GM18867 (cell line): ENCODE results near the gene THTPA.
"Not testable (repeated sequence)": the region's sequence is repeated elsewhere in the genome, so short reads cannot be mapped to it uniquely, and the experiment has no call there.

Source experiments
- ATAC-seq: cut with Tn5 transposase; IDR thresholded peaks from one replicate; pipeline ENCODE4 v1.9.1; 2021; ENCODE audit warnings: mild to moderate bottlenecking, moderate library complexity; ENCODE audit not compliant: unreplicated experiment

THTPA gene

DNA sequence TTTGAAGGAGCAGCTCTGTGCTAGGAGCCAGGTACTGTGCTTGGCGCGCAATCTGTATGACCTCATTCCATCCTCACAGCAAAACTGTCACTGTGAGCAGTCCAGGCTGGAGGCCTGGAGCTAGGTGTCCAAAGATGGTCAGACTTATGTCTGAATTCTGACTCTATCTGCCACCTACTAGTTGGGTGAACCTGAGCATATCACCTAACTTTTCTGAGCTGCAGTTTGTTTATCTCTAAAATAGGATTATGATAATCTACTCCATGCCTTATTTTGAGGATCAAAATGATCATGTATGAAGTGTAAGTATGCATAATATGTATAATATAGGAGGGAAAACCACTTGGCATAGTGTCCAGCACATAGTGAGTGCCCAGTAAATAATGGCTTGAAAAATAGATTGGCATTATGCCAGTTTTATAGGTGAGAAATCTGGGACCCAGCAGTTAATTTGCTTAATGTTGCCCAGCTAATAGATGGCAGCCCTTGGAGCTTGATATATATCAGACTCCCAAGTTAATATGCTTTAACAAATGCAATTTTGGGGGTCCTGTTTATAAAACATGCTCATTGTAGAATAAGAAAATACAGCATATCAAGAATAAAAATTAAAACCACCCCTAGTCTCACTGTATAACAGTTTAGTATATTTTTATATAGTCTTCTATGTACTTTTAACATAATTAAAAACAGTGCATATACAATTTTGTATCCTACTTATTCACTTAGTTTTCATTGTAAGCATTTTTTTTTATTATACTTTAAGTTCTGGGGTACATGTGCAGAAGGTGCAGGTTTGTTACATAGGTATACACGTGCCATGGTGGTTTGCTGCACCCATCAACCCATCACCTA, 27.1 kb downstream of the THTPA start:
- no peak for ATAC-seq

- ATAC-seq = not testable (repeated sequence)
Observed at GRCh38 chr14:23583761-23584526, 27.9 kb downstream of the THTPA start.

DNA sequence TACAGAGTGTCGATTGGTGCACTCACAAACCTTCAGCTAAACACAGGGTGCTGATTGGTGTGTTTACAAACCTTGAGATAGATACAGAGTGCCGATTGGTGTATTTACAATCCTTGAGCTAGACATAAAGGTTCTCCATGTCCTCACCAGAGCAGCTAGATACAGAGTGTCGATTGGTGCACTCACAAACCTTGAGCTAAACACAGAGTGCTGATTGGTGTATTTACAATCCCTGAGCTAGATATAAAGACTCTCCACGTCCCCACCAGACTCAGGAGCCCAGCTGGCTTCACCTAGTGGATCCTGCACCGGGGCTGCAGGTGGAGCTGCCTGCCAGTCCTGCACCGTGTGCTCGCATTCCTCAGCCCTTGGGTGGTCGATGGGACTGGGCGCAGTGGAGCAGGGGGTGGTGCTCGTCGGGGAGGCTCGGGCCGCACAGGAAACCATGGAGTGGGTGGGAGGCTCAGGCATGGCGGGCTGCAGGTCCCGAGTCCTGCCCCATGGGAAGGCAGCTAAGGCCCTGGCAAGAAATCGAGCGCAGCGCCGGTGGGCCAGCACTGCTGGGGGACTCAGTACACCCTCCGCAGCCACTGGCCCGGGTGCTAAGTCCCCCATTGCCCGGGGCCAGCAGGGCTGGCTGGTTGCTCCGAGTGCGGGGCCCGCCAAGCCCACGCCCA, 28.6 kb downstream of the THTPA start:
- ATAC-seq = not testable (repeated sequence)

GRCh38 chr14:23588884-23589598, 33.0 kb downstream of the THTPA start:
- ATAC-seq = peak; percentile 96

DNA sequence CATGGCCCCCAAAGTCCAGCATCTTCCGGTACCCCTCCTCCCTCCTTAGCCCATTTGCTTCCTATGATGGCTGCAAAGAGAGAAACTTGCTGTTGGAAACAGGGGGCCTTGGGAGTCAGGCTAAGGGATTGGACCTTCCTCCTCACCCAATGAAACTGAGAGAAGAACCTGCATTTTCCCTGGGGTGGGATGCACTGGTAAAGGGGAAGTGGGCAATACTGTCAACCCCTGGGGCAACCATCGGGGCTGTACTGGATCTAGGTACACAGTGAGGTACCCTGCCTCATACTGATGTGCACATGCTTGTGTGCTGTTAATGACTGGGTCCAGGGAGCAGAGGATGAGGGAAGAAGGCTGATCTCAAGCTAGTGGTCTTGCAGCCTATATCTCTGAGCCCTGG, 33.5 kb downstream of the THTPA start:
- no peak for ATAC-seq

DNA sequence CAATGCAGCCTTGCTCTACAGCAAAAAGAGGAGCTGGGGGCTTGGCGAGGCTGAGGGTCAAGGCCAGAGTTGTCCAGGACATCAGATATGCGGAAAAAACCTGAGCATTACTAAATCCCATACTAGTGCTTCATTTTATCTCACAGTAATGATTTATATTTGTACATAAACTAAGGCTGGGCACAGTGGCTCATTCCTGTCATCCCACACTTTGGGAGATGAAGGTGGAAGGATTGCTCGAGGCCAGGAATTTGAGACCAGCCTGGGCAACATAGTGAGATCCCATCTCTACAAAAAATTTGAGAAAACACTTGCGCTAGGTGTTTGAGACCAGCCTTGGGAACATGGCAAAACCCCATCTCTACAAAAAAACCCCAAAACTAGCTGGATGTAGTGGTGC, 34.1 kb downstream of the THTPA start:
- no peak for ATAC-seq

DNA sequence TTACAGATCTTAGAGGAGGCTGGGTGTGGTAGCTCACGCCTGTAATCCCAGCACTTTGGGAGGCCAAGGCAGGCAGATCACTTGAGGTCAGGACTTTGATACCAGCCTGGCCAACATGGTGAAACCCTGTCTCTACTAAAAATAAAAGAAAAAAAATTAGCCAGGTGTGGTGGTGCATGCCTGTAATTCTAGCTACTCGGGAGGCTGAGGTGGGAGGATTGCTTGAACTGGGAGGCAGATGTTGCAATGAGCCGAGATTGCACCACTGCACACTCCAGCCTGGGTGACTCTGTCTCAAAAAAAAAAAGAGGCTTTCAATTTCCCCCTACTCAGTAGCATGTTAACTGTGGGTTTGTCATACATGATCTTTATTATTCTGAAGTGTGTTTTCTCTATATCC, 38.1 kb downstream of the THTPA start:
- ATAC-seq = not testable (repeated sequence)

- no peak for ATAC-seq
Observed at GRCh38 chr14:23600322-23600707, 44.2 kb downstream of the THTPA start.

GRCh38 chr14:23600806-23601205, 44.7 kb downstream of the THTPA start:
- ATAC-seq = no peak

DNA sequence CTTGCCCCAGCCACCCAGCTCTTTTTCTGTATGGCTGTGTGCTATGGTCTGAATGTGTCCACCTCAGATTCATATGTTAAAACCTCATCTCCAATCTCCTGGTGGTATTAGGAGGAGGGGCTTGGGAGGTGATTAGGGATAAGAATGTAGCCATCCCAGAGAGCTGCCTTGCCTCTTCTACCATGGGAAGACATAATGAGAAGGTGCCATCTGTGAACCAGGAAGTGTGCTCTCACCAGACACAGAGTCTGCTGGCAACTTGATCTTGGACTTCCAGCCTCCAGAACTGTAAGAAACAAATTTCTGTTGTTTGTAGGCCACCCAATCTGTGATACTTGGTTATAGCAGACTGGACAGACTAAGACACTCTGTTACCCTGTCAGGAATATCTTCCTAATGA, 45.4 kb downstream of the THTPA start:
- ATAC-seq = no peak

- no peak for ATAC-seq
Observed at GRCh38 chr14:23601845-23602180, 45.7 kb downstream of the THTPA start.

DNA sequence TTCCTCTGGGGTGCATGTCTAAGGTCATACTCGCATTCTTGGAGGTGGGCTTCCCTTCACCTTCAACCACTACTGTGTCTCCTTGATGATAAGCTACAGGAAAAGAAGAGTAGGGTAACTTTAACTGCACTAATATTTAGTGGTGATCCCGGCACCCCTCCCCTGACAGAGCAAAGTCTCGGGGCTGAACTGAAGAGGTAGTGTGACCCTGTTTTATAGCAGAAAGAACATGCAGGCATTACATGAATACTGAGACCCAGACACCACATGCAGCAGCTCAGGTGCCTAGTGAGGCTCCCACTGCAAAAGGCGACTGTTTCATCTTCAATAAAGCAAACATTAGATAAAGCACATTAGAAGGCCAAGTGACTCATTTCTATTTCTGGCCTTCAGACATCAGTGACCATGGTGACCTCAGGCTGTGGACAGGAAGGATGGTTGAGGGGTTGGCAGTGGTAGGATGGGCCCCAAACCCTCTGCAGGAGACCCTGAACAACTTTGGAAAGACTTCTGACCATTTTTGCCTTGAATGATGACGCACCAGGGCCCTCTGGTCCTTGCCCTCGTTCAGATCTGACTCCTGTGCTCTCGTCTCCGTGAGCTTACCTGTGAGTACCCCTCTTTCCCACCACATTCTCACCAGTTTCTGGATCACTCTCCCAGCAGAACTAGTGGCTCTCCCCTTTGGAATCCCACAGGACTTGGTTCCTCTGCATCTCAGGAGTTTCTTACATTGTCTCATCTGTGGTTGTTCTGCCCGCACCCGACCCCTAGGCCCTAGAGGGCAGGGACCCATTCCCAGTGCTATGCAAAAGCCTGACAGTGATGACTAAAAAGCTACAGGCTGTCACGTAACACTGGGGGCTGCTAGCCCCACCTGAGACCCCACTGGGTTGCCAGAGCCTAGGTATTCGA, 46.4 kb downstream of the THTPA start:
- no peak for ATAC-seq

DNA sequence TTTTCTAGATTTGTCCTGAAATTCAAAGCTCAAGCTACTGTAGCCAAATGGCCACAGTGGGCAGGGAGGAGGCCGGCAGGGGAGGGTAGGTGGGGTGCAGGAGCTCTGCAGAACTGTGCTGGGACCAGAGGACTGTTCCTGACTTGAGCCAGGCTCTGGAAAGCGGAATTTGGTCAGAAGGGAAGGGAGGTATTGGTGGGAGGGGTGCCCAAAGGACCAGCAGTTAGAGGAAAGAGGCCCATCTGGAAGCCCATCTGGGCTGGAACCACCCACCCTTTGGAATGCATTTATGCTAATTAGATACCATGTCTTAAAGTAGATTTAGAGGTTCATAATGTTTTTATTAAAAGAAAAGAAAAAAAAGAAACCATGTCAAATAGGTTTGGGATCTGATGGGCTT, 47.0 kb downstream of the THTPA start:
- ATAC-seq = no peak

GRCh38 chr14:23604148-23604547, 48.1 kb downstream of the THTPA start:
- ATAC-seq = no peak

DNA sequence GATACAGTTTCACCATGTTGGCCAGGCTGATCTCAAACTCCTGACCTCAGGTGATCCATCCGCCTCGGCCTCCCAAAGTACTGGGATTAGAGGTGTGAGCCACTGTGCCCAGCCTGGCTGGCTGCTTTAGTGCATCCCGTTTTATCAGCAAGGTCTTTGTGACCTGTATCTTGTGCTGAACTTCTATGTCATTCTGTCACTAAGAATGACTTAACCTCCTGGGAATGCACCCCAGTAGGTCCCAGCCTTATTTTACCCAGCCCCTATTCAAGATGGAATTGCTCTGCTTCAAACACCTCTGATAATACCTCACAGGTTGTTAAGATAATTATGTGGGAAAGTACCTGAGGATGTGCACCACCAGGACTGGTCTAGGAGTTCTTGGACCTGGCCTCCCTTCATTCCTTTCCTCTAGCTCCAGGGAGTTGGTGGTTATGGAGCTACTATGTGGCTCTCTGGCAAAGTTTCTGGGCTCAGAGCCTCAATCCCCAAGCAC, 48.7 kb downstream of the THTPA start:
- ATAC-seq = no peak

GRCh38 chr14:23605931-23606585, 50.0 kb downstream of the THTPA start:
- ATAC-seq = peak; percentile 84

GRCh38 chr14:23608454-23608853, 52.4 kb downstream of the THTPA start:
- ATAC-seq = no peak

- ATAC-seq = no peak
Observed at GRCh38 chr14:23609001-23609400, 52.9 kb downstream of the THTPA start.

DNA sequence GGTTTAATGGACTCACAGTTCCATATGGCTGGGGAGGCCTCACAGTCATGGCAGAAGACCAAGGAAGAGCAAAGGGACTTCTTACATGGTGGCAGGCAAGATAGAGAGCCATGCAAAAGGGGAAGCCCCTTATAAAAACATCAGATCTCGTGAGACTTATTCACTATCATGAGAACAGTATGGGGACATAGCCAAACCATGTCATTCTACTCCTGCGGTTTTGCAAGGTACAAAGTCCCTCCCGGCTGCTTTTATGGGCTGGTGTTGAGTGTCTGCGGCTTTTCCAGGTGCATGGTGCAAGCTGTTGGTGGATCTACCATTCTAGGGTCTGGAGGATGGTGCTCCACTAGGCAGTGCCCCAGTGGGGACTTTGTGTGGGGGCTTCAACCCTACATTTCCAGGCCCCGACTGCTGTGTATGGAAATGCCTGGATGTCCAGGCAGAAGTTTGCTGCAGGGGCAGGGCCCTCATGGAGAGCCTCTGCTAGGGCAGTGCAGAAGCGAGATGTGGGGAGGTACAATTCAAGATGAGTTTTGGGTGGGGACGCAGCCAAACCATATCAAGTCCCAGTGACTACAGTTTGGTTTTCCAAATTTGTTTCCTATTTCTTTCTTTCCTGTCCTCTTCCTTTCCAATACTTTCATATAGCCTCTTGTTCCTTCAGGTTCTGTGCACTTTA, 53.5 kb downstream of the THTPA start:
- ATAC-seq = not testable (repeated sequence)
